BLaER1 (cell line): ENCODE results near the gene GRB7.
A peak's percentile ranks its signal among the peaks of the same experiment; 100 is the strongest.
"Not testable (repeated sequence)": the region's sequence is repeated elsewhere in the genome, so short reads cannot be mapped to it uniquely, and the experiment has no call there.

Source experiments
- H3K27ac ChIP-seq: shearing (Covaris generic); formaldehyde crosslinking; 2 replicates; pipeline ENCODE4 v1.8.1; 2022
- H3K27me3 ChIP-seq: shearing (Covaris generic); formaldehyde crosslinking; 2 replicates; pipeline ENCODE4 v1.8.1; 2022
- H3K36me3 ChIP-seq: shearing (Covaris generic); formaldehyde crosslinking; 2 replicates; pipeline ENCODE4 v1.8.1; 2022
- H3K4me1 ChIP-seq: shearing (Covaris generic); formaldehyde crosslinking; 2 replicates; pipeline ENCODE4 v1.8.1; 2022
- H3K4me2 ChIP-seq: shearing (Covaris generic); formaldehyde crosslinking; 2 replicates; pipeline ENCODE4 v1.8.1; 2022
- H3K4me3 ChIP-seq: shearing (Covaris generic); formaldehyde crosslinking; 2 replicates; pipeline ENCODE4 v1.8.1; 2022
- H3K9ac ChIP-seq: shearing (Covaris generic); formaldehyde crosslinking; 2 replicates; pipeline ENCODE4 v1.8.1; 2022
- H3K9me3 ChIP-seq: shearing (Covaris generic); formaldehyde crosslinking; 2 replicates; pipeline ENCODE4 v1.8.1; 2022
- H4K20me1 ChIP-seq: shearing (Covaris generic); formaldehyde crosslinking; 2 replicates; pipeline ENCODE4 v1.8.1; 2022
- Cebpa-rat ChIP-seq: shearing (Covaris generic); IDR thresholded peaks from 2 replicates; pipeline ENCODE4 v1.8.1; 2022

Gene GRB7

GRCh38 chr17:39716879-39717536 lies 20.7 kb upstream of the GRB7 start:
- no peaks in the 10 kb centered on the region for H3K27me3 ChIP-seq
- H4K20me1 ChIP-seq: no peaks in the 10 kb centered on the region
- no peaks in the 10 kb centered on the region for H3K9me3 ChIP-seq
- peak overlapping the region; percentile 44 for H3K4me2 ChIP-seq
- peaks cover 36% of the 10 kb centered on the region for H3K4me1 ChIP-seq
- H3K27ac ChIP-seq: peak overlapping the region; percentile 31; the same call in 1 of the 2 replicates
- TF ChIP-seq Cebpa-rat: no peak
- peak overlapping the region; percentile 45; the same call in 1 of the 2 replicates for H3K9ac ChIP-seq
- H3K36me3 ChIP-seq: no peaks in the 10 kb centered on the region
- no peak overlapping the region for H3K4me3 ChIP-seq

- H4K20me1 ChIP-seq: no peaks in the 10 kb centered on the region
- no peaks in the 10 kb centered on the region for H3K36me3 ChIP-seq
- no peak for TF ChIP-seq Cebpa-rat
- H3K9me3 ChIP-seq: no peaks in the 10 kb centered on the region
- no peaks in the 10 kb centered on the region for H3K27me3 ChIP-seq
- no peak overlapping the region for H3K27ac ChIP-seq
- H3K4me1 ChIP-seq: peaks cover 29% of the 10 kb centered on the region
- no peak overlapping the region for H3K9ac ChIP-seq
- peak overlapping the region; percentile 53 for H3K4me2 ChIP-seq
- no peak overlapping the region for H3K4me3 ChIP-seq
Observed at GRCh38 chr17:39717660-39718059, 20.1 kb upstream of the GRB7 start.

- H3K36me3 ChIP-seq: no peaks in the 10 kb centered on the region
- H3K4me3 ChIP-seq: no peak overlapping the region
- H3K27me3 ChIP-seq: no peaks in the 10 kb centered on the region
- peaks cover 25% of the 10 kb centered on the region for H3K4me1 ChIP-seq
- no peak overlapping the region for H3K27ac ChIP-seq
- H3K4me2 ChIP-seq: no peak overlapping the region
- H3K9me3 ChIP-seq: no peaks in the 10 kb centered on the region
- TF ChIP-seq Cebpa-rat: no peak
- no peaks in the 10 kb centered on the region for H4K20me1 ChIP-seq
- no peak overlapping the region for H3K9ac ChIP-seq
Observed at GRCh38 chr17:39719563-39720355, 18.0 kb upstream of the GRB7 start.

- no peaks in the 10 kb centered on the region for H3K9me3 ChIP-seq
- H3K4me1 ChIP-seq: peaks cover 20% of the 10 kb centered on the region
- no peak overlapping the region for H3K4me3 ChIP-seq
- H4K20me1 ChIP-seq: no peaks in the 10 kb centered on the region
- TF ChIP-seq Cebpa-rat: no peak
- H3K27me3 ChIP-seq: no peaks in the 10 kb centered on the region
- no peak overlapping the region for H3K9ac ChIP-seq
- no peak overlapping the region for H3K4me2 ChIP-seq
- H3K36me3 ChIP-seq: peaks cover 7% of the 10 kb centered on the region
- no peak overlapping the region for H3K27ac ChIP-seq
Observed at GRCh38 chr17:39722104-39722503, 15.6 kb upstream of the GRB7 start.

- no peak overlapping the region for H3K4me3 ChIP-seq
- no peak overlapping the region for H3K4me2 ChIP-seq
- H4K20me1 ChIP-seq: no peaks in the 10 kb centered on the region
- no peaks in the 10 kb centered on the region for H3K27me3 ChIP-seq
- no peaks in the 10 kb centered on the region for H3K9me3 ChIP-seq
- H3K36me3 ChIP-seq: peaks cover 17% of the 10 kb centered on the region
- H3K9ac ChIP-seq: no peak overlapping the region
- no peak overlapping the region for H3K27ac ChIP-seq
- no peak for TF ChIP-seq Cebpa-rat
- H3K4me1 ChIP-seq: peaks cover 10% of the 10 kb centered on the region
Observed at GRCh38 chr17:39722965-39723848, 14.5 kb upstream of the GRB7 start.

- H3K9me3 ChIP-seq: no peaks in the 10 kb centered on the region
- H3K36me3 ChIP-seq: peaks cover 30% of the 10 kb centered on the region
- no peaks in the 10 kb centered on the region for H4K20me1 ChIP-seq
- no peak for TF ChIP-seq Cebpa-rat
- H3K4me2 ChIP-seq: no peak overlapping the region
- H3K27ac ChIP-seq: no peak overlapping the region
- H3K4me3 ChIP-seq: no peak overlapping the region
- no peak overlapping the region for H3K9ac ChIP-seq
- no peaks in the 10 kb centered on the region for H3K27me3 ChIP-seq
- peaks cover 19% of the 10 kb centered on the region for H3K4me1 ChIP-seq
Observed at GRCh38 chr17:39724731-39725130, 13.0 kb upstream of the GRB7 start.

DNA sequence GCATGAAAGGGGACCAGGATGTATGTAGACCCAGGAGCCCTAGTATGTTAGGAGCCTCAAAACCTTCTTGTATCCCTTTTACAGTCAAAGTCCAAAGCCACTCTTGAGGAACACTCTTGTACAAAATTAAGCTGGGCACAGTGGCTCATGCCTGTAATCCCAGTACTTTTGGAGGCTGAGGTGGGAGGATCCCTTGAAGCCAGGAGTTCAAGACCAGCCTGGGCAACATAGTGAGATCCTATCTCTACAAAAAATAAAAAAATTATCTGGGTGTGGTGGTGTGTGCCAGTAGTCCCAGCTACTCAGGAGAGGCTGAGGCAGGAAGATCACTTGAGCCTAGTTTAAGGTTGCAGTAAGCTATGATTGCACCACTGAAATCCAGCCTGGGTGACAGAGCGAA lies 11.8 kb upstream of the GRB7 start:
- H3K9ac ChIP-seq, H3K4me3 ChIP-seq, H4K20me1 ChIP-seq, H3K27ac ChIP-seq, H3K27me3 ChIP-seq, H3K9me3 ChIP-seq: not testable (repeated sequence)
- H3K4me2 ChIP-seq: peak overlapping the region; percentile 24; the same call in 1 of the 2 replicates
- H3K36me3 ChIP-seq: peaks cover 30% of the 10 kb centered on the region
- H3K4me1 ChIP-seq: peaks cover 24% of the 10 kb centered on the region

DNA sequence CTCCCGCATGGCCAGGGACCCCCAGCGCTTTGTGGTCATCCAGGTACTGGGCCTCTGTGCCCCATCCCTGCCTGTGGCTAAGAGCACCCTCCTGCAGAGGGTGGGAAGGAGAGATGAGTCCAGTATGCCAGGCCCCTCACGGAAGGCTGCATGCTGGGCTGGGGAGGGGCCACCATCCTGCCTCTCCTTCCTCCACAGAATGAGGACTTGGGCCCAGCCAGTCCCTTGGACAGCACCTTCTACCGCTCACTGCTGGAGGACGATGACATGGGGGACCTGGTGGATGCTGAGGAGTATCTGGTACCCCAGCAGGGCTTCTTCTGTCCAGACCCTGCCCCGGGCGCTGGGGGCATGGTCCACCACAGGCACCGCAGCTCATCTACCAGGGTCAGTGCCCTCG lies 11.1 kb upstream of the GRB7 start:
- peak overlapping the region; percentile 31; the same call in 1 of the 2 replicates for H3K9ac ChIP-seq
- peaks cover 30% of the 10 kb centered on the region for H3K36me3 ChIP-seq
- peaks cover 27% of the 10 kb centered on the region for H3K4me1 ChIP-seq
- TF ChIP-seq Cebpa-rat: no peak
- H3K27me3 ChIP-seq: no peaks in the 10 kb centered on the region
- no peak overlapping the region for H3K27ac ChIP-seq
- H4K20me1 ChIP-seq: no peaks in the 10 kb centered on the region
- no peaks in the 10 kb centered on the region for H3K9me3 ChIP-seq
- peak overlapping the region; percentile 24 for H3K4me2 ChIP-seq
- no peak overlapping the region for H3K4me3 ChIP-seq

- H3K36me3 ChIP-seq: peaks cover 30% of the 10 kb centered on the region
- H3K27ac ChIP-seq: no peak overlapping the region
- H3K9me3 ChIP-seq: no peaks in the 10 kb centered on the region
- TF ChIP-seq Cebpa-rat: no peak
- H3K27me3 ChIP-seq: no peaks in the 10 kb centered on the region
- H3K4me3 ChIP-seq: no peak overlapping the region
- H4K20me1 ChIP-seq: no peaks in the 10 kb centered on the region
- H3K9ac ChIP-seq: no peak overlapping the region
- peaks cover 27% of the 10 kb centered on the region for H3K4me1 ChIP-seq
- no peak overlapping the region for H3K4me2 ChIP-seq
Observed at GRCh38 chr17:39727556-39727955, 10.2 kb upstream of the GRB7 start.
